Stimulated activated CD4-positive, alpha-beta T cell treated with anti-CD3 and anti-CD28 coated beads, Interleukin-4, amount 100 ng/mL, for 24 hours (primary cell): ENCODE measurements around the gene INCA1.
A peak's percentile ranks its signal among the peaks of the same experiment; 100 is the strongest.
"Not testable (repeated sequence)": the region's sequence is repeated elsewhere in the genome, so short reads cannot be mapped to it uniquely, and the experiment has no call there.

Experiments used
- DNase-seq: peaks from one replicate; pipeline ENCODE4 v3.0.0-alpha.2; 2020

INCA1 gene, protein sequence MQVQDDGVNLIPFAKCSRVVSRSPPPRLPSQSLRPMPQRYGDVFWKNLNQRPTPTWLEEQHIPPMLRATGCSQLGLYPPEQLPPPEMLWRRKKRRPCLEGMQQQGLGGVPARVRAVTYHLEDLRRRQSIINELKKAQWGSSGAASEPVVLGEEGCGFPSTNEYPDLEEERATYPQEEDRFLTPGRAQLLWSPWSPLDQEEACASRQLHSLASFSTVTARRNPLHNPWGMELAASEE

DNA sequence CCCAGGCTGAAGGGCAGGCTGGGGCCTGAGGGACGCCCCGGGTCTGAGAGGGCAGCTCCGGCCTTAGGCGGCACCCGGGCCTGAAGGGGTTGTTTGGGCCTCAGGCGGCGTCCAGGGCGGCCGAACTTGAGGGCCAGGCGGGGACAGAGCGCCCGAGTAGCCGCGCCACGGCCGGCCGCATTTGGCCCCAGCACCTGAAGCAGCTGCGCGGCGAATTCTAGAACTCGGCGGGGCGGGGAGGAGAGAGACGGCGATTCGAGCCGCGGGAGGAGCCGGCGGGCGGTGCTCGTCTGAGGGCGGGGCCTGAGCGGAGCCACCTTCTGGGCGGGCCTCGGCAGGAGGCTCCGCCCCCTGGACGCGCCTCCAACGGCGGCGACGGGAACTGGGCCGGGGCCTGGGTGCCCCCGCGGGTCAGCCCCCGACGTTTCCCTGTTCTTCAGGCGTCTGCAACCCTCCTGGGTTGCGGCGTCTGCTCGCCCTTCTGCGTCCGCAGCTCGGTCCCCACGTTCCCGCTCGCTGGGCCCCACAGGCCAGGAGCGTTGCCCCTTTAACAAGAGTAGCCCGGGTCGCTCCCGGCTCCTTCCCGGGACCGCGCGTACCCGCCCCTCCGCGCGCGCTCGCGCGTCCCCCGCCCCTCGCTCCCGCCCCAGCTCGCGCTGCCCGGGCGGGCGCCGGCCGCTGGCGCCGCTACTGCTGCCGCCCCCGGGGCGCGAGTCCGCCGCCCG lies at the start of gene INCA1, which contains the start of gene KIF1C:
INCA1 (minus strand) TSS at position 221 of the 725 bp plus-strand sequence. CDS start 3,085 bp downstream, outside the sequence.
KIF1C (plus strand) TSS at position 649 of the 725 bp plus-strand sequence. CDS start 2,297 bp downstream, outside the sequence.
- DNase-seq, result peak; percentile 89

DNA sequence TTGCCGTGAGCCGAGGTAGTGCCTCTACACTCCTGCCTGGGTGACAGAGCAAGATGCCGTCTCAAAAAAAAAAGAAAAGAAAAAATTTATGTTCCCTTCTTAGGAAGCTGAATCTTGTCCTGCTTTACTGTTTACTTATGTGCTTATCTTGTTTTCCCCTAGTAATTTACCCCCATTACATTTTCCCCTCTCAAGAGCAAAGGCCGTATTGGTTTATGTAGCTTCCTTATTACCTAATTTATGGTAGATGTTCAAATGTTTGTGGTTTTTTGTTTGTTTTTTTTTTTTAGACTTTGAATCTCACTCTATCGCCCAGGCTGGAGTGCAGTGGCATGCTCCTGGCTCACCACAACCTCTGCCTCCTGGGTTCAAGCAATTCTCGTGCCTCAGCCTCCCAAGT lies 48.2 kb upstream of the INCA1 start:
- DNase-seq, result no peak

DNA sequence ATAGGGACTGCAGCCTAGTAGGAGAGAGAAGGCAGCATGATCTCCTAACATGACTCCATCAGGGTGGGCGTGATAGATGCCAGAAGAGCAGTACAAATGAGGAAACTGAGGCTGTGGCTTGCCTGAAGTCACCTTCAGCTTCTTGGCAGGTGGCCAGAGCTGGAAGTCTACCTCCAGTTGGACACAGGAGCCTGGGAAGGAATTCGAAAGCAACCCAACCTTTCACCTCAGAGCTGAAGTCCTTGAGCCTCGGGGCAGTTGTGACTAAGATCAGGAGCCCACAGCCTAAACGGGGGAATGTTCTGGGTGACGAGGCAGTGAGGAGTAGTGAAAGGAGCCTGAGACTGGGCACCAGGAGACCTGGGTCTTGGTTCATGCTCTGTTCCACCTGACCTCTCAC lies 47.3 kb upstream of the INCA1 start:
- DNase-seq, result no peak

DNA sequence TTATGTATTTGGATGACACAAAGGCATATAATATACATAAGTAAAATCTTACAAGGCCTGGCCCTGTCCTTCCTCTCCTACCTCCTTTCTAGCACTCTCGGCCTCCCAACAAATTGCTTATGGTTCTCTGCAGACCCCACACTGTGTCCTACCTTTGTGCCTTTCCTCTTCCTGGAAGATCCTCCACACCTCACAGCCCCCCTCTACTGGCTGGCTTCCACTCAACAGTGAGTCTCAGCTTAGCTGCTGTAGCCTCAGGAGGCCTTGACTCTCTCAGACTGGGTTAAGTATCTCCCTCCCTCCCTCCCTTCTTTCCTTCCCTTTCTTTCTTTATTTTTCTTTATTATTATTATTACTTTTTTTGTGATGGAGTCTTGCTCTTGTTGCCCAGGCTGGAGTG lies 46.2 kb upstream of the INCA1 start:
- no peak for DNase-seq

DNA sequence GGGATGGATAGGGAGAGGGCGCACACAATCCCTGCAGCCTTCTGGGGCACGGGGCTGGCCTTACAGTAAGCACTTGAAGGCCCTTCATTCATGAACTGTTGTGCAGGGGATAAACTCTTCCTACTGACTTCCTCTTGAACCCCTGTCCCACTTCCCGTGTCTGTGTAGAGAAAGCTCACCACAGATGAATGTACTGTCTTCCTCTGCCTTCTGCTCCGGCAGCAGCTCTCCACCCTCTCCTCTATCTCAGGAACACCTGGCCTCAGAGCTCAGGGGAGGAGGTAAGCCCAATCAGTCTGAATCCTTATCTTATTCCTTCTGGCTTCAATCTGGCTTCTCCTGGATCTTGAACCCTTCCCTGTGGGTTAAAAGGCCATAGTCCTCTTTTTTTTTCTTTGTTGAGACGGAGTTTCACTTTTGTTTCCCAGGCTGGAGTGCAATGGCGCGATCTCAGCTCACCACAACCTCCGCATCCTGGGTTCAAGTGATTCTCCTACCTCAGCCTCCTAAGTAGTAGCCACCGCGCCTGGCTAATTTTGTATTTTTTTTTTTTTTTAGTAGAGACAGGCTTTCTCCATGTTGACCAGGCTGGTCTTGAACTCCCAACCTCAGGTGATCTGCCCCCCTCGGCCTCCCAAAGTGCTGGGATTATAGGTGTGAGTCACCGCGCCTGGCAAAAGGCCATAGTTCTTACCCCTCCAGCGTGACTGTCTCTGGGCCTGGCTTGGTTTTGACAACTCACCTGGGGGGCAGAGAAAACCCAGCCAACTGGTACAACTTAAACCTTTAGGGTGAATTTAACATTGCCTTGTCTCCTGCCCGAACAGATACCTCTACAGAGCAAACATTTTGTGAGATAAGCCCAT lies 45.1 kb upstream of the INCA1 start:
- no peak for DNase-seq

DNA sequence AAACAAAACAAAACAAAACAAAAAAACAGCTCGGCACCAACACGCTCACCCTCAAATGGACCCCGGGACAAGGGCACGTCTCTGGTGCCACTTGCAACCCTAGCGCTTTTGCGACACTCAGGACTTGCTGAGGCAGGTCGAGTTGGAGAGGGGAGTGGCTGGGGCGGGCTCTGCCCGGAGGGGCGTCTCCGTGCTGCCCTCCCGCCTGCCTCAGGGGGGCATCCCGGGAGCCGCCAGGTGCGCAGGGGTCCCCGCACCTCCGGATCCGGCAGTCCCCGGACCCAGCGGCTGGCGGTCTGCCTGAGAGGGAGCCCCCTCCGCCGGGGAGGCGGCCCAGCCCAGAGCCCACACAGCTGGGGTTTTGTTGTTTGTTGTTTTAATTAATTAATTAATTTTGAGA lies 38.0 kb upstream of the INCA1 start, which contains the start of gene SLC52A1:
SLC52A1 (minus strand) TSS at position 112 of the 400 bp plus-strand sequence. CDS start 820 bp downstream, outside the sequence.
- no peak for DNase-seq

DNA sequence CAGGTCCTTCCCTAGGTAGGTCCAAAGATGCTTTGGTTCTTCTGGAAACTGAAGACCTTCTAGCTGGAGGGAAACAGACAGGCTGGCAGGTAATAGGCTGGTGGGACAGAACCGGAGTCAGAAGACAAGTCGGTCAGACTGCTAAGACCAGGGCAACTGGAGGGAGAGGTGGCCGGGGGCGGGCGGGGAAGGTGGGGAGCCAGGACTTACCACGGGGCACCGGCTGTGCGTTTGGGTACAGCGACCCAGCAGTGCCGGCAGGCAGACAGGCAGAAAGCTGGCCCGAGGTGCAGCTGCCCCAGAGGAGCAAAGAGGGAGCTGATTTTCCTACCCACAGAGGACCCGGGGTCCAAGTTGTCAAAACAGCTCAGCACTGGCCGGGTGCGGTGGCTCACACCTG lies 37.3 kb upstream of the INCA1 start:
- DNase-seq, result no peak

DNA sequence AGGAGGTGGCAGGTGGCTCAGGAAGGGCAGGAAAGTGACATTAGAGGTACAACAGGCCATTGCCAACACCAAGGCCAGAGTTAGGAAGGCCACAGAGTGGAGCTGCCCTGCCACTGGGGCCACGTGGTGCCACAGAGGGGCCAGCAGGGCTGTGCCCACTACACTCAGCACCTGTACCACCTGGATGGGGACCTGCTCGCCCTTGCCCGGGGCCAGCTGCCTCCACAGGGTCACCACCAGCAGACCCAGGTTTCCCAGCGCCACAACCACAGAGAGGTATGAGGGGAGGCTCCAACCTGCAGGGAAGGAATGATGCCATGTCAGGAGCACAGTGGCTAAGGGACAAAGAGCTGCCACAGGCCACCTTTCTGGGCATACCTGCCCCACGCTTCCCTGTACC lies 36.7 kb upstream of the INCA1 start:
- no peak for DNase-seq

DNA sequence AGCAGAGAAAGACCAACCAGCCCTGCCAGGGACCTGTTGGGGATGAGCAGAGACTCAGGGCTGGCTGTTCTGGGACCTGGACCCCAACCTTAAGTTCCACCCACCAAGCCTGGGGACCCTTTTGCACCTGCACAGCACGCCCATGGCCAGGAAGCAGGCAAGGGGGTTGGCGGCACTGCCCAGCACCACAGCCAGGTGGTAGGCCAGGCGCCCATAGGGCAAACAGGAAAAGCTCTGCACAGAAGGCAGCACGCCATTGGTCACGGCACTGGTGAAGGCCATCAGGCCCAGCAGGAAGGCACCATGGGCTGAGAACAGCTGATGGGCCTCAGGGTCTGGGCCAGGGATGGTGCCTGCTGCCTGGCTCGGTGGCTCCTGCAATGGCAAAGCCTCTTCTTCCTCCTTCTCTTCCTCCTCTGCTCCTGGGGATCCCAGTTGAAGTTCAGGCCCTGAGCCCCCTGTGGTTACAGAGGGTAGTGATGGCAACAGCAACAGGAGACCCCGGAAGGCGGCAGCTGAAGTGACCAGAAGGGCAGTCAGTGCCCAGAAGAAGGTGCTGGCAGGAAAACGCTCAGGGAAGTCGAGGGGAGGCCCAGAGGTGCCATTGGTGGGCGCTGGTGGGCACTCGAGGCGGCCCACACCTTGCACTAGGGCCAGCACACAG lies 36.2 kb upstream of the INCA1 start:
- no peak for DNase-seq

DNA sequence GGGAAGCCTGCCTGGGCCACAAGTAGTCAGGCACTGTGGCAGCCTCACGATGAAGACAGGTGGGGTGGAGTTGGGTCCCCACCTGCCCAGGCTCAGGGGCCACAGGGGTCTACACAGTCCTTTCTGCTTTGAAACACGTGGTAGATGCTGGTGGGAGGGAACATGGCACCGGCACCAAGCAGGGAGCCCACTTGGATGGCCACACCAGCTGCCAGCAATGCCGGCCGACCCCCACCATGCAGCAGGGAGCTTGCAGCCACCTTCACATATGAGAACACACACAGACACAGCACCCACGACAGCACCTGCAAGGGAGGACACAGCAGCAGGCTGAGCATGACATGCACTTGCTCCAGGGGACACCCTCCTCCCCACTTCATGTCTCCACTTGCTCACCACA lies 35.5 kb upstream of the INCA1 start:
- DNase-seq, result no peak

DNA sequence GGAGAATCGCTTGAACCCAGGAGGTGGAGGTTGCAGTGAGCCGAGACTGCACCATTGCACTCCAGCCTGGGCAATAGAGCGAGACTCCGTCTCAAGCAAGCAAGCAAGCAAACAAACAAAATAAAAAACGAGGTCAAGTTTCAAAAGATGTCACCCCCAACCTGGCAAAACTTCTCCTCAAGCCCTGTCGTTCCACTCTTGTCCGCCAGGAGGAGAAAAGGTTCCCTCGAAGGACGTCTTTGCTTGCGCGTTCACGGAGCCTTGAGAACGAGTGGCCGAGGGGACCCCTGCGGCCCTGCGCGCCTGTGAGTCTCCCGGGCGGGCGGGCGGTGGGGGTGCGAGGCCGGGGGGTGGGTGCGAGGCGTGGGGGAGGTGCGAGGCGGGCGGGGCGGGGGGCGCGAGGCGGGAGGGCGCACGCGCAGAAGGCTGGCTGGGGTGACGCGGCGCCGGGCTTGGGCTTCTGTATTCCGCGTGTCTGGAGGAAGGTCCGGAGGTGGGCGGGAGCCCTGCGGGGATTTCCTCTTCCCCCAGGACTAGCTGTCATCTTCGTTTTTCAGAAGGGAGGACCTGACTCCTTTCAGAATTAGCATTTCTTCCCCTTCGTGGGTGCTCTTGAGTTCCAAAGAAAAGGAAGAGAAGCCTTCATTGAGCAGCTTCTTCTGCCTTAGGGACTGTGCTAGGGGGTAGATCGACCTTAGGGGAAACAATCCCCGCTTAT lies 34.2 kb upstream of the INCA1 start:
- peak; percentile 87 for DNase-seq

DNA sequence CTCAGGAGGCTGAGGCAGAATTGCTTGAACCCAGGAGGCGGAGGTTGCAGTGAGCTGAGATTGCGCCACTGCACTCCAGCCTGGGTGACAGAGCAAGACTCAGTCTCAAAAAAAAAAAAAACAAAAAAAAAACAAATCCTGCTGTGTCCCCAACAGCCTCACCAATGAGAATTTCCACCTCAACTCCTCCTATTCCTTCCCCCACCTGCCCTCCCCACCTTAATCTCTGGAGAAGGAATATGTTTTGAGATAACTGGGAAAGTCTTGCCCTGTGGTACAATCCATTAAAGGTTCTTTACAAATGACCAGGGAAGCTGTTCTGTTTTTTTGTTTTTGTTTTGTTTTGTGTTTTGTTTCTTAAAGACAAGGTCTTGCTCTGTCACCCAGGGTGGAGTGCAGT lies 32.8 kb upstream of the INCA1 start:
- DNase-seq, result not testable (repeated sequence)

DNA sequence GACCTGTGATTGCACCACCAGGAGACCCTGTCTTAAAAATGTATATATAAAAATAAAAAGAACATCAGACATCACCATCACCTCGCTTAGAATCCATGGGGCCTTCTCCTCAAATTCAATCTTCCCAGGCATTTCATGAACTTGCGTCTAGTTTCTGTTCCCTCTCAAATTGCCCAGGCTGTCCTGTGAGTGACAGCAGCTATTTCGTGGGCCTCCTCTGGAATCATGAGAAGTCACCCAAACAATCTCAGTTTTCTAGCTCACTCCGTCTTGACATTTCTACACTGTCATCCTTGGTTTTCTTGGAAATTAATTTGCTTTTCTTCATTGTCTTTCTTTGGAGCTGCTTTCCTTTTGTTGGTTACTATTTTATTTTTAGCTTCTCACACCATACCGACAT lies 30.6 kb upstream of the INCA1 start:
- no peak for DNase-seq

DNA sequence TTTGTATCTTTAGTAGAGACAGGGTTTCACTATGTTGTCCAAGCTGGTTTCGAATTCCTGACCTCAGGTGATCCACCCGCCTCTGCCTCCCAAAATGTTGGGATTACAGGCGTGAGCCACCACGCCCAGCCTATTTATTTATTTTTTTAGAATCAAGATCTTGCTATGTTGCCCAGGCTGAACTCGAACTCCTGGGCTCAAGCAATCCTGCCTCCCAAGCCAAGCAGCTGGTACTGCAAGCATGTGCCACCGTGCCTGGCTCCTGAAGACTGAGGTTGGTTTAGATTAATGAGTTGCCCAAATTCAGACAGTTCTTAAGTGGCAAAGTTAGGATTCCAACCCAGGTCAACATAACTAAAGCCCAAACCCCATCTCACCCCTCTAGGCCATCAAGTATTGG lies 30.0 kb upstream of the INCA1 start:
- no peak for DNase-seq

DNA sequence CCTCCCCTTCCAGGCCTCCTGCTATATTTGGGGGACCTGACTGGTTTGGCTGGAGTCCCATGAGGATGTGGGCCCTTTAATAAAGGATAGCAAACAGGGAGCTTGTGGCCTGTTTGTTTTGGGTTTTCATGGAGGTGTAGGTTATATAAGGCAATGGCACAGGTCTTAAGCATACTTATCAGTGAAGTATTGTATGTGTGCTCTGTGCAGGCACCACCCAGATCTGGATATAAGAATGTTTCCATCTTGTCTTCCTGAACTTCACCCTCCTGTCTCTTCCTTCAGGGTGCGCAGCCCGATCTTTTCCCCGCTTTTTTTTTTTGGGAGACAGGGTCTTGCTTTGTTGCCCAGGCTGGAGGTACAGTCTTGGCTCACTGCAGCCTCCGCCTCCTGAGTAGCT lies 27.3 kb upstream of the INCA1 start:
- DNase-seq, result no peak

DNA sequence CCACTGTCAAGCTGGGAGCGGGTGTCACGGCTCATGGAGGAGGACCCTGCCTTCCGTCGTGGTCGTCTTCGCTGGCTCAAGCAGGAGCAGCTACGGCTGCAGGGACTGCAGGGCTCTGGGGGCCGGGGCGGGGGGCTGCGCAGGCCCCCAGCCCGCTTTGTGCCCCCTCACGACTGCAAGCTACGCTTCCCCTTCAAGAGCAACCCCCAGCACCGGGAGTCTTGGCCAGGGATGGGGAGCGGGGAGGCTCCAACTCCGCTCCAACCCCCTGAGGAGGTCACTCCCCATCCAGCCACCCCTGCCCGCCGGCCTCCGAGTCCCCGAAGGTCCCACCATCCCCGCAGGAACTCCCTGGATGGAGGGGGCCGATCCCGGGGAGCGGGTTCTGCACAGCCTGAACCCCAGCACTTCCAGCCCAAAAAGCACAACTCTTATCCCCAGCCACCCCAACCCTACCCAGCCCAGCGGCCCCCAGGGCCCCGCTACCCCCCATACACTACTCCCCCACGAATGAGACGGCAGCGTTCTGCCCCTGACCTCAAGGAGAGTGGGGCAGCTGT lies 26.3 kb upstream of the INCA1 start:
- no peak for DNase-seq

DNA sequence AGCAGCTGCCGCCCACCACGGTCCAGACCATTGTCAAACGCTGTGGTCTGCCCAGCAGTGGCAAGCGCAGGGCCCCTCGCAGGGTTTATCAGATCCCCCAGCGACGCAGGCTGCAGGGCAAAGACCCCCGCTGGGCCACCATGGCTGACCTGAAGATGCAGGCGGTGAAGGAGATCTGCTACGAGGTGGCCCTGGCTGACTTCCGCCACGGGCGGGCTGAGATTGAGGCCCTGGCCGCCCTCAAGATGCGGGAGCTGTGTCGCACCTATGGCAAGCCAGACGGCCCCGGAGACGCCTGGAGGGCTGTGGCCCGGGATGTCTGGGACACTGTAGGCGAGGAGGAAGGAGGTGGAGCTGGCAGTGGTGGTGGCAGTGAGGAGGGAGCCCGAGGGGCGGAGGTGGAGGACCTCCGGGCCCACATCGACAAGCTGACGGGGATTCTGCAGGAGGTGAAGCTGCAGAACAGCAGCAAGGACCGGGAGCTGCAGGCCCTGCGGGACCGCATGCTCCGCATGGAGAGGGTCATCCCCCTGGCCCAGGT lies 24.9 kb upstream of the INCA1 start:
- no peak for DNase-seq

DNA sequence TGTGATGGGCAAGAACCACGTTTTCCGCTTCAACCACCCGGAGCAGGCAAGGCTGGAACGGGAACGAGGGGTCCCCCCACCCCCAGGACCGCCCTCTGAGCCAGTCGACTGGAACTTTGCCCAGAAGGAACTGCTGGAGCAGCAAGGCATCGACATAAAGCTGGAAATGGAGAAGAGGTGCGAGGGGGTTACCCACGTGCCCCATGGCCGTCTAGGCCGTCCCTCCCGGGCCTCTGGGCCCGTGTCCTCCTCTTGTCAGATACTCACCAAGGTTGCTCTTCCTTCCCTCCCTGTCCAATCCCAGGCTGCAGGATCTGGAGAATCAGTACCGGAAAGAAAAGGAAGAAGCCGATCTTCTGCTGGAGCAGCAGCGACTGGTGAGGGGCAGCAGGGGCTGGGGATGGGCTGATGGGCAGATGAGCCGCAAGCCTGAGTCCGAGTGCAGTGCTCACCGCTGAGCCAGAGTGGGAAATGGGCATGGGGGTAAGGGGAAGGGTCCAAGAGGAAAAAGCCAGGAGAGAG lies 23.2 kb upstream of the INCA1 start:
- no peak for DNase-seq

DNA sequence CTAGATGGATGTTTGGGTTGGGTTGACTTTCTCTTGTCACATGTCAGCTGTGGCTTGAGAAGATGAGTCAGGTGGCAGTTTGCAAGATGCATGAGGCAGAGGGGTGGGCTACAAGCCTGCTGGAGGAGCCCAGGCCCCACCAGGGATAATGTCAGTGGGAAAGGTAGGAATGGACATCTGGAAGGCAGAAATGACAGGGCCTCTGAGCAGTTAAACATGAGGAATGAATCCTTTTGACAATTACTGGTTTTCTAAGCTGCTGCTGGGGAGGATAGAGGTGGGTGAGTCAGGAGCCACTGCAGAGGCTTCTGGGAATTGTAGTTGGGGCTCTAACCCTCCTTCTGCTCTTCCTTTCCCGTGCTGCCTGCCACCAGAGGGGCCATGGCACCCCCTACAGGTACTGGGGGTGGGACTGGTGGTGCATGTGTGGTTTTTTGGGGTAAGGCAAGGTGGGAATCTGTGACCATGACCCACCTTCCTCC lies 22.2 kb upstream of the INCA1 start:
- peak; percentile 43 for DNase-seq

DNA sequence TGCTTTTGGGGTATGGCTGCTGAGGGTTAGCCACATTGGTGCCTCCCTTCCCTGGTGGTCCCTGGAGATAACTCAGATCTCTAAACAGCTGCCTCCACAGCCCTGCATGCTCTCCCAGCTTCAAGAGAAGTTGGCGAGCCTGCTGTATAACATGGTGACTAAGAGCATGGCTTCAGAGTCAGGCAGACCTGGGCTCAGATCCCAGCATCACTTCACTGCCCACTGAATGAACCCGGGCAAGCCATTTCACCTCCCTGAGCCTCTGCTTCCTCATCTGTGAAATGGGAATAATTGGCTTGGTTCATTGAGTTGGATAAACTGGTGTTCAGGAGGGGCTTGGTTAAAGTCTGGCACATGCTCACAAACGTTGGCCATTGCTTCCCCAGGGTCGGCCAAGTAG lies 17.0 kb upstream of the INCA1 start:
- DNase-seq, result no peak

DNA sequence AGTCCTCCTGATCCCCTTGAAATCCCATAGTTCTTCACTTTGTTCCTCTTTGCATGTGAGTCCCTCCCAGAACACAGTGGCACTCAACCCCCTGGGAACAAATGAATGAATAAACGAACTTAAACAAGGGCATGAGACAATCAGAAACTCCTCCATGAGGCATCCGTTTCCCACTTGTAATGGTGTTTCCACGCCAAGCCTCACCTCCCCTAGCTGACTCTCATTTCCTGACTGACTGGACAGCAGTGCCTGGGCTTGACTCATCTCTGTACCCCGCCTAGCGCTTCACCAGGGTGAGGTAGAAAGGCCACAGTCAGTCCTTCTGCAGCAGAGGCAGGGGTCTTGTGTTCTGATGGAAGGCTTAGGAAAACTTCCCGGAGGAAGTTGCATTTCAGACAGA lies 14.6 kb upstream of the INCA1 start:
- DNase-seq, result no peak
